Karpas-422 (cell line): ENCODE results near the gene IRX5. TPM values are rescaled to one million over a fixed set of nuclear protein-coding genes. Genes with fewer than 3 reads are reported as not detected.

Experiments used
- DNase-seq: peaks from one replicate; pipeline ENCODE4 v3.0.0-alpha.2; 2015
- H2AFZ ChIP-seq: fragments of 200-600 bp; sonication (generic); 2 replicates; pipeline ENCODE4 v1.6.1; 2014; ENCODE audit warnings: antibody characterized with exemption, low read length, mixed read lengths
- H3K27ac ChIP-seq: fragments of 200-600 bp; sonication (generic); 2 replicates; pipeline ENCODE4 v1.5.1; 2014; ENCODE audit warnings: mild to moderate bottlenecking, low read length, moderate library complexity
- H3K27me3 ChIP-seq: fragments of 200-600 bp; sonication (generic); 2 replicates; pipeline ENCODE4 v1.6.1; 2014; ENCODE audit warnings: low read length, mixed read lengths
- H3K36me3 ChIP-seq: fragments of 200-600 bp; sonication (generic); 2 replicates; pipeline ENCODE4 v1.6.1; 2014; ENCODE audit warnings: low read length, mixed read lengths; ENCODE audit not compliant: insufficient read depth
- H3K4me1 ChIP-seq: fragments of 200-600 bp; sonication (generic); 2 replicates; pipeline ENCODE4 v1.6.1; 2014; ENCODE audit warnings: mild to moderate bottlenecking, low read length, mixed read lengths
- H3K4me2 ChIP-seq: fragments of 200-600 bp; sonication (generic); 2 replicates; pipeline ENCODE4 v1.6.1; 2014; ENCODE audit warnings: low read length, low read depth, mild to moderate bottlenecking; ENCODE audit not compliant: poor library complexity, severe bottlenecking
- H3K4me3 ChIP-seq: fragments of 200-600 bp; sonication (generic); 2 replicates; pipeline ENCODE4 v1.5.1; 2014; ENCODE audit warnings: mild to moderate bottlenecking, antibody characterized with exemption, low read length, mixed read lengths
- H3K79me2 ChIP-seq: fragments of 200-600 bp; sonication (generic); 2 replicates; pipeline ENCODE4 v1.6.1; 2014; ENCODE audit warnings: mild to moderate bottlenecking, low read length, mixed read lengths
- H3K9ac ChIP-seq: fragments of 200-600 bp; sonication (generic); 2 replicates; pipeline ENCODE4 v1.6.0; 2014; ENCODE audit warnings: low read length
- H3K9me2 ChIP-seq: fragments of 200-600 bp; sonication (generic), shearing (Covaris generic); replicated peaks from 2 replicates; pipeline ENCODE4 v1.6.0; 2014; ENCODE audit warnings: mild to moderate bottlenecking, low read length, moderate library complexity; ENCODE audit not compliant: insufficient read depth
- H3K9me3 ChIP-seq: fragments of 300-700, 200-600 bp; sonication (generic); 2 replicates; pipeline ENCODE4 v1.6.1; 2014; ENCODE audit warnings: low read length, mixed read lengths
- H4K20me1 ChIP-seq: fragments of 200-600 bp; sonication (generic); 2 replicates; pipeline ENCODE4 v1.6.1; 2014; ENCODE audit warnings: mild to moderate bottlenecking, antibody characterized with exemption, low read length, low read depth; ENCODE audit not compliant: insufficient read depth
- total RNA-seq: library from RNA; depleted of rRNA; stranded (reverse); fragments of >200 nt; shearing (Covaris generic); gene quantifications from 2 replicates; pipeline ENCODE4 v1.2.3, GENCODE V29; 2014; ENCODE audit warnings: low replicate concordance

Gene IRX5
- total RNA-seq, 1 experiment from 2014 or later: not detected

GRCh38 chr16:54938212-54939028, 7.8 kb downstream of the IRX5 start:
- H3K4me1 ChIP-seq: peaks cover 6% of the 10 kb centered on the region
- no peak overlapping the region for H2AFZ ChIP-seq
- DNase-seq: no peak
- H3K4me3 ChIP-seq: no peak overlapping the region
- H3K9ac ChIP-seq: no peak overlapping the region
- no peak overlapping the region for H3K27ac ChIP-seq
- H3K9me3 ChIP-seq: no peaks in the 10 kb centered on the region
- H3K79me2 ChIP-seq: no peaks in the 10 kb centered on the region
- no peaks in the 10 kb centered on the region for H3K36me3 ChIP-seq
- H4K20me1 ChIP-seq: no peaks in the 10 kb centered on the region
- no peaks in the 10 kb centered on the region for H3K27me3 ChIP-seq
- no peak overlapping the region for H3K4me2 ChIP-seq
- no peaks in the 10 kb centered on the region for H3K9me2 ChIP-seq

GRCh38 chr16:54939029-54939346, 8.3 kb downstream of the IRX5 start:
- no peaks in the 10 kb centered on the region for H3K9me3 ChIP-seq
- no peak overlapping the region for H3K4me2 ChIP-seq
- peaks cover 6% of the 10 kb centered on the region for H3K4me1 ChIP-seq
- H3K4me3 ChIP-seq: no peak overlapping the region
- no peaks in the 10 kb centered on the region for H4K20me1 ChIP-seq
- no peak overlapping the region for H3K9ac ChIP-seq
- H3K36me3 ChIP-seq: no peaks in the 10 kb centered on the region
- H3K79me2 ChIP-seq: no peaks in the 10 kb centered on the region
- H3K9me2 ChIP-seq: no peaks in the 10 kb centered on the region
- H2AFZ ChIP-seq: no peak overlapping the region
- no peaks in the 10 kb centered on the region for H3K27me3 ChIP-seq
- DNase-seq: no peak
- H3K27ac ChIP-seq: no peak overlapping the region

- no peaks in the 10 kb centered on the region for H3K36me3 ChIP-seq
- H3K79me2 ChIP-seq: no peaks in the 10 kb centered on the region
- no peak for DNase-seq
- H3K4me2 ChIP-seq: no peak overlapping the region
- no peak overlapping the region for H3K27ac ChIP-seq
- no peak overlapping the region for H3K9ac ChIP-seq
- peaks cover 6% of the 10 kb centered on the region for H3K4me1 ChIP-seq
- no peak overlapping the region for H2AFZ ChIP-seq
- H3K4me3 ChIP-seq: no peak overlapping the region
- H3K27me3 ChIP-seq: no peaks in the 10 kb centered on the region
- no peaks in the 10 kb centered on the region for H3K9me3 ChIP-seq
- no peaks in the 10 kb centered on the region for H4K20me1 ChIP-seq
- H3K9me2 ChIP-seq: no peaks in the 10 kb centered on the region
These were observed 9.0 kb downstream of the IRX5 start for GRCh38 chr16:54939510-54940278.

GRCh38 chr16:54940279-54940604, 9.6 kb downstream of the IRX5 start:
- DNase-seq: no peak
- Histone ChIP-seq H3K4me1 (peaks cover 6% of the 10 kb centered on the region), H3K27ac (no peak overlapping the region), H2AFZ (no peak overlapping the region), H3K36me3 (no peaks in the 10 kb centered on the region), H3K9me3 (no peaks in the 10 kb centered on the region), H3K79me2 (no peaks in the 10 kb centered on the region), H3K4me3 (no peak overlapping the region), H4K20me1 (no peaks in the 10 kb centered on the region), H3K9me2 (no peaks in the 10 kb centered on the region), H3K9ac (no peak overlapping the region), H3K4me2 (no peak overlapping the region), H3K27me3 (no peaks in the 10 kb centered on the region)

GRCh38 chr16:54942353-54942943, 11.8 kb downstream of the IRX5 start:
- H4K20me1 ChIP-seq: no peaks in the 10 kb centered on the region
- H3K9ac ChIP-seq: no peak overlapping the region
- H3K4me1 ChIP-seq: no peaks in the 10 kb centered on the region
- H3K4me2 ChIP-seq: no peak overlapping the region
- H2AFZ ChIP-seq: no peak overlapping the region
- no peak overlapping the region for H3K27ac ChIP-seq
- H3K36me3 ChIP-seq: no peaks in the 10 kb centered on the region
- no peaks in the 10 kb centered on the region for H3K9me3 ChIP-seq
- no peaks in the 10 kb centered on the region for H3K79me2 ChIP-seq
- H3K4me3 ChIP-seq: no peak overlapping the region
- DNase-seq: no peak
- no peaks in the 10 kb centered on the region for H3K9me2 ChIP-seq
- H3K27me3 ChIP-seq: no peaks in the 10 kb centered on the region

GRCh38 chr16:54944002-54944401, 13.3 kb downstream of the IRX5 start:
- no peak overlapping the region for H3K4me2 ChIP-seq
- no peaks in the 10 kb centered on the region for H3K9me3 ChIP-seq
- no peak for DNase-seq
- H3K4me1 ChIP-seq: no peaks in the 10 kb centered on the region
- H3K79me2 ChIP-seq: no peaks in the 10 kb centered on the region
- H4K20me1 ChIP-seq: no peaks in the 10 kb centered on the region
- H3K9me2 ChIP-seq: no peaks in the 10 kb centered on the region
- H2AFZ ChIP-seq: no peak overlapping the region
- no peak overlapping the region for H3K27ac ChIP-seq
- H3K27me3 ChIP-seq: no peaks in the 10 kb centered on the region
- no peaks in the 10 kb centered on the region for H3K36me3 ChIP-seq
- H3K9ac ChIP-seq: no peak overlapping the region
- no peak overlapping the region for H3K4me3 ChIP-seq

GRCh38 chr16:54945063-54945462, 14.4 kb downstream of the IRX5 start:
- no peak overlapping the region for H3K4me2 ChIP-seq
- H3K9me2 ChIP-seq: no peaks in the 10 kb centered on the region
- H3K4me3 ChIP-seq: no peak overlapping the region
- no peaks in the 10 kb centered on the region for H4K20me1 ChIP-seq
- no peak for DNase-seq
- no peak overlapping the region for H3K27ac ChIP-seq
- no peaks in the 10 kb centered on the region for H3K4me1 ChIP-seq
- H2AFZ ChIP-seq: no peak overlapping the region
- no peak overlapping the region for H3K9ac ChIP-seq
- H3K9me3 ChIP-seq: no peaks in the 10 kb centered on the region
- no peaks in the 10 kb centered on the region for H3K36me3 ChIP-seq
- no peaks in the 10 kb centered on the region for H3K79me2 ChIP-seq
- no peaks in the 10 kb centered on the region for H3K27me3 ChIP-seq

GRCh38 chr16:54946909-54947308, 16.2 kb downstream of the IRX5 start:
- Histone ChIP-seq H3K9me3 (no peaks in the 10 kb centered on the region), H3K27ac (no peak overlapping the region), H4K20me1 (no peaks in the 10 kb centered on the region), H3K4me1 (no peaks in the 10 kb centered on the region), H3K36me3 (no peaks in the 10 kb centered on the region), H3K4me3 (no peak overlapping the region), H3K9me2 (no peaks in the 10 kb centered on the region), H3K4me2 (no peak overlapping the region), H3K79me2 (no peaks in the 10 kb centered on the region), H3K9ac (no peak overlapping the region), H3K27me3 (no peaks in the 10 kb centered on the region), H2AFZ (no peak overlapping the region)
- no peak for DNase-seq
